ENCODE data around the gene HK2.

The HK2 gene

DNA sequence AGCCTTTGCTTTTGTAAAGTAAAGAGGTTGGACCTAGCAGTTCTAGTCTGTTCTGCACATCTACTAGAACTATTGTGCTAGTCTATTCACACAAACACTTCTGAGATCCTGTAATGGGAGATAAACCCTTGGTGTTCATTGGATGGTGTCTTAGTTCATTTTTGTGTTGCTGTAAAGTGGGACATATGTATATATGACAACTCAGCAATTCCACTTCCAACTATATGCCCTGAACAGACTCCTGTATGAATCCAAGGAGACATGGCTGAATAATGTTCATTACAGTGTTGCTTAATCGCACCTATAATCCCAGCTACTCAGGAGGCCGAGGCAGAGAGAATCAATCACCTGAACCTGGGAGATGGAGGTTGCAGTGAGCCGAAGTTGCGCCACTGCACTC is 23.3 kb downstream of the HK2 start:
- DNase-seq (ENCODE audit: low spot score) = no peak

DNA sequence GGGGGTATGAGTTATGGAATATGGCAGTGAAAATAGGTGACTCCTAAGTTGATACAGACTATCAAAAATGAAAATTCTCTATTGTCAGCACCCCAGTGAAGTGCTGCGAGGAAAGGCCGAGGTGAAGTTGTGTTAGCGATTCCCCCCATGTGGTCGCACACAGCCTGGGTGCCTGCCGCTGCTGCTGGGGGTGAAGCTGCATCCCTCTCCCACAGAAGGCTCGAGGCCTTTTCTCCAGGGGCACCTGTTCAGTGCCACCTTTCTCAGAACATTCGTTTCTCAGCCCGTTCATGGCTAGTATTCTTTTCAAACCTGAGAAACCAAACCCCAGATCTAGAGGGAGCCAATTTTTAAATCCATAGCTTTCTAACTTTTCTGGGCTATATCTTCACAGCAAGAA is 23.8 kb downstream of the HK2 start:
- DNase-seq (ENCODE audit: low spot score) = no peak

DNA sequence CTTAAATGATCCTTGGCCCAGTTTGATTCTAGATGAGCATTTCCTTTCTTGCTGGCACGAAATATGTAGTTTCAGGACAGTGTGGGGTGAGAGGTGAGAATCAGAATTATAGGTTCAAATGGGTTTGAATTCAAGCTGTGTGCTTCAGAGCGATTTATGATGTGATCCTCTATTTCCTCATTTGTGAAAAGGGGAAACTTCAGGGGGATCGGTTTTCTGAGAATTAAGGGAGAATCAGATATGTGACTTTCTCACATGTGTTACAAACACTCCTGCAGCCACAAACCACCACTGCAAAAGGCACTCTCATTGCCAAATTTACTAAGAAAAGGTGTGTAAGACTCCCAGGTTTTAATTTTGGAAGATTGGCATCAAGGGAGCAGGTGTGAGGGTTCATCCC is 24.4 kb downstream of the HK2 start:
- no peak for DNase-seq (ENCODE audit: low spot score)

DNA sequence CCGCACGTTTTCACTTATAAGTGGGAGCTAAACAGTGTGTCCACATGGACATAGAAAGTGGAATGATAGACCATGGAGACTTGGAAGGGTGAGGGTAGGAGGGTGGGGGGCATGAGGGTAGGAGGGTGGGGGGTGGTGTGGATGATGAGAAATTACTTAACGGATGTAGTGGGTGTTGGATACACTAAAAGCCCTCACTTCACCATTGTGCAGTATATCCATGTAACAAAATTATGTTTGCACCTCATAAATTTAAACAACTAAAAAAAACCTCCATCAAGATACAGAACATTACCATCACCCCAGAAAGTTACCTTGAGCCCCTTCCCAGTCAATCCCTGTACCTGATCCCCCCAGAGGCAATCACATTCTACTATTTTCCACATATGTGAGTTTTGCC is 26.2 kb downstream of the HK2 start:
- DNase-seq (ENCODE audit: low spot score) = no peak

DNA sequence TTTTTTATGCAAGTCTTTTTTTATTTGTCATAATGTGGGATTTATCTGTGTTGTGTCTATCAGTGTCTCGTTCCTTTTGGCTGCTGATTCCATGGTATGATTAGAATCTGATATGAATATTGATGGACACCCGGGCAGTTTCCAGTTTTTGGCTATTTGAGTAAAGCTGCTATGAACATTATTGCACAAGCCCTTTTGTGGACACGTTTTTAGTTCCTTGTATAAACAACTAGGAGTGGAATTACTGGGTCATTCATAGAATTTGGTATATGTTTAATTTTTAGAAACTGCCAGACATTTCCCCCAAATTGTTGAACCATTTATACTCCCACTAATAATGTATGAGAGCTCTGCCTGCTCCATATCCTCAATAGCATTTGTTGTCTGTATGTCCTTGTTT is 26.6 kb downstream of the HK2 start:
- DNase-seq (ENCODE audit: low spot score) = no peak

DNA sequence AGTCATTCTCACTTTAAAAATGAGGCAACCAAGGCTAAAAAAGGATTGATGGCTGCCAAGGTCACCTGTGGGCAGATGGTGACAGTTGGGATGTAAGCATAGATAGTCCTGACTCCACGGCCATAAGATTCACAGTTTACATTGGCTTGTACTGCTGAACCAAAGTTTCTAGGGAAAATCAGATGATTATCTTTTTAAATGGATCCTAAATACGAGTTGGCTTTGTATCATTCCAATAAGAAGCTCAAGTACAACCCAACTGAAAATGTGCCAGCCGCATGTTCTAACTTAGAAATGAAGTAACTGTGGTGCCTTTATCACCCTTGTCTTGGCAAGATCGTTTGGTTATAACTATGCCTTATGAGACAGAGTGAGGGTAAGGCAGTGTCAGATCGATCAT is 27.6 kb downstream of the HK2 start:
- DNase-seq (ENCODE audit: low spot score) = no peak

DNA sequence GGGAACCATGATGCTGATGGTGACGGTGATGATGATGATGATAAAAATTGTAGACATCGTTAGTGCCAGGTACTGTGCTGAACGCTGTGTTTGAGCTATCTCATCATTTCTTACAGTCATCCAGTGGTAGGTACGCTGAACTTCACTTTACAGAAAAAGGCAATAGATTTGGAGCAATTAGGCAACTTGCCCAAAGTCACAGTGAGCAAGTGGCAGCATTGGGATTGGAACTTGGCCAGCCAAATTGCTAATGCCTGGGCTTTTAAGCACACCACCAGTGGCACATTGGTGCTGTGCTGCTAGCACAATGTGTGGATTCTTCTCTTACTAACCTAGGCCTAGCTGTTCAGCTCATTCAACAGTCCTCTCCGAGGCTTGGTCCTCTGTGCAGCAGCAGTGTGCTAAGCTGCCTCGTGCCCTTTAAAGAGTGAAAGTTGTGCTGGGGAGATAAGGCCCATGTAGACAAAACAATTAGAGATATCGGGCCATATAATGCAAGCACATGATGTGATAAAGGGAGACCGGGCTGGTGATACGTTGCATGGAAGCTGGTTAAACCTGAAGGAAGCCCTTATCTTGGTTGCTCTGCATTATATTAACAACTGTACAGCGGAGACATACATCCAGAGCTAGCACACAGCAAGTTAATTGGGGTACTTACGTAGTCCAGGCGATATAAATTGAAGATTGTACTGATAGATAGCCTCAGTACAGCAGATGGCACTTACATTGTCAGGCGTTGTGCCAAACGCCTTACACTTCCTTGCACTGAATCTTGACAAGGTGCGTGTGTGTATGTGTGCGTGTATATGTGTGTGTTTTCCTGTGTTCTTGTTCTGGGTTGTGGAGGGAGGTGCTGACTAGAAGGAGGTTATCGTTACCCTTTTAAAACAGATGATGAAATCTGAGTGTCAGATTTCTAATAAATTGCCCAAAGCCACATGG is 28.4 kb downstream of the HK2 start:
- no peak for DNase-seq (ENCODE audit: low spot score)

DNA sequence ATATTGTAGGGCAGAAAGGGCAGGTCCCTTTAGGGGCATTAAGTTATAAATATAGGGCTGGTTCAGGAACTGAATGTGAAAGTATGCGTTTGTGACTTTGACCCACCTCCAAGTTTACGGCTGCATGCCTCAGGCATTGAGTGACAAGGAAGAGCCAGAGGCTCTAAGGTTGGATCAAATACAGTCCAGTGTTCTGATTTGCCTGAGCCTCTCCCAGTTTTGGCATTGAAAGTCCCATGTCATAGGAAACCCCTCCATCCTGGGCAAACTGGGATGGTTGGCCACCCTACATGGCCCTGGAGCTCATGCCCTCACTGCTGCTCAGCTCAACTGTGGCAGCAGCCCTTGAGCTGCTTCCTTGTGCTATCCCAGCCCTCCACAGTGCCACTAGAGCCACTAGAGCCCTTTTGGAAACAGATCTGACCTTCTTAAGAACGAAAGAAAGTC is 29.9 kb downstream of the HK2 start:
- no peak for DNase-seq (ENCODE audit: low spot score)

DNA sequence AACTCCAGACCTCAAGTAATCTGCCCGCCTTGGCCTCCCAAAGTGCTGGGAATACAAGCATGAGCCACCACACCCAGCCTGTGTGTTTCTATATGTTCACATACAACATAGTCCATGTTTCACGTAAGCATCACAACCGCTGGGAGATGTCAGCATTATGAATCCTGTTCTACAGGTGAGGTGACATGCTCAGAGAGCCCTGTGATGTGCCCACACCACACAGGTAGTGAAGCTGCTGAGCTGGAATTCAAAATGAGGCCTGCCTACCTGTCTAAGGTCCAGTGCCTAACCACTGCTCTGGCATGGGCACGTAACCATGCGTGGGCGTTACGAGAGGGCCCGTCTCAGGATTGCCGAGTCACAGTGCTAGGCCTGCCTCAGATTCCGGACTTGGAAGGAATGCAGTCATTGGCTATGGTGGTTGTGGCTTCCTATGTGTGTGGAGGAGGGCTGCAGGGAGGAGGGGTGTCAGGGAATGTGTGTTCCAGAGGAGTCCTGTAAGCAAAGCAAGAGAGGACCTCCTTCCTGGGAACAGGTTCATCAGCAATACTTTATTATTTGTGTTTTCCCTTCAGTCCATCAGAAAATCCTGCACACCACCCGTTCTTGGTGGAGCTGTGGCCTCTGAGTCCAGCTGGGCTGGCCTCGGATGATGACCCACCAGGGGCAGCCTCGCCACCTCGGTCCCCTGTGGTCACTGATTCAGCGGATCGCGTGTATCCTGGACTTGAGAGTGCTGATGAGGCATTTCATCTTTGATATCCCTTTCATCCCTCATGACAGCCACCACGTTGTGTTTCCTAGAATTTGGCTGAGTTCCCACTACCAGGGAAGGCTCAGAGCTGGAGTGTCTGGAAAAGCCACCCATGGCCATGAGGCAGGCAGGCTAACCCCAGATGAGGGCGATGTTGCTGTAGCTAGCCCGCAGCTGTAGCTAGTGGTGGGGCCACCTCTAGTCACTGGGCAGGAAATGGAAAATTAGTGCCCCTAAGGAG is 31.1 kb downstream of the HK2 start:
- no peak for DNase-seq (ENCODE audit: low spot score)

DNA sequence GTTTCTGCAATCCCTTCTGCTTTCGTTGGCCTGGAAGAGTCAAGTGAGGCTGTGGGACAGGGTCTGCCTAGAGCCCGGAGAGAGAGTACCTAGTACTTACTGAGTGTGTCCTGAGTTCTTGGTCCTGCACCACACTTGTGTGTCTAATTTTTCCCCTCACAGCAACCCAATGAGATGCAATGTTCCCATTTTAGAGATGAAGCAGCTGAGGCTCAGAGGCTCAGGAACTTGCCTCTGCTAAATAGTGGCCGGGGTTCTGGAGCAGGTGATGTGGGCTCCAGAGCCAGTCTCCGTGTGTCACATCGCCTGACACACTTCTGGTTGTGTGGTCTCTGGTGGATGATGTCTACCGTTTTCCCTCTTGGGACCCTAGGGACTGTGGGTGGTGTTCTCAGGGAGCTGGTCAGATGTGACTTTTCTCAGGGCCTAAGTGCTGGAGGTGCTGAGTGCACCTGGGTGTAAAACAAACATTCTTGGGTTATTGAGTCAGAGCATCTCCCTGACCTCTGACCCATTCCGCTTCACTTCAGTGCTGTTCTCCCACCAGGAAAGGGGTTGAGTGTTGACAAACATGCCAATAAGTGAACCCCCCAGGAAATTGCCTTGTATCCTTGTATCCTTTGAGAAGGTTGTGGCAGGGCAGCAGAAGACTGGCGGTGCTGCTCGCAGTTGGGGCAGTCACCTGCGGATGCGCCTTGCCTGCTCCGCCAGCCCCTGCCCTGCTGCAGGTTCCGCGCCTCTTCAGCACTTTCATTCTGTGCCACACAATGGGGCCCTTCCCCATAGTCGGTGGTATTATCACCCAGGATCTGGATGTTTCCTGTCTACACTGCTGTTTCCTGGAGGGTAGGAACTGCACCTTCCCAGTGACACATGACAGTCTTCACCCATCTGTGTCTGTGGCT is 32.1 kb downstream of the HK2 start:
- DNase-seq (ENCODE audit: low spot score) = no peak

DNA sequence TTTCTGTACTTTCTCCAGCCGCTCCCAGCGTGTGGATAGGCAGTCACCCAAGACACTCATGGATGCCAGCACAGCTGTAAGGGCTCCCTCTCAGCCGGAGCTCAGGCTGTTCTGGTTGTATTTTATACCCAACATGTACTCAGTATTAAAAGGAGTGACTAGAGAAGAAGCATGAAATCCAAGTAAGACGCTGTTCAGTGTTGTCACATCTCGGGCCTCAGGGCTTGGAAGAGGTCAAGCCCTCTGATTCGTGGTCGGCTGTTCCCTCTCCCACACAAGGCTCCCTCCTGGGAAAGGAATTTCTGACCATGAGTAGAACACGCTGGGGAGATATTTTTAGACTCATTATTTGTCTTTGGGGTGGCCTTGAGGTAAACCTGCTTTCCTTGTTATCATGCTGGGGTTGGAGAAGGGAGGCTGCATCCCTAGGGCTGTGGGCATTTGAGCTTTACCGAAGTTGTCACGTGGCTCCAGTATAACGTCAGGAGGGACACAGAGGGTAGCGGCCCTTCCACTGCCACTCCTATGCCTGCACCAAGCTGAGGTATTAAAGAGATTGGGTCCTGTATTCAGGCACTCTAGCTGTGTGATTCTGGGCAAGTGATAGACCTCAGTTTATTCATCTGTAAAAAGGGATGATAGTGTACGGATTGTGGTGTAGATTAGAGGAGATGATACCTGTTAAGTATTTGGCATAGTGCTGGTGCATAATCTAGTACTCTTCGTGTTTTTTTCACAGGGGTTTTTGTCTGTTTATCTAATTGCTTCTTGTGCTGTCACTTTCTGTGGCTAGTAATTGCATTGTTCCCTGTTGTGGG is 34.1 kb downstream of the HK2 start:
- no peak for DNase-seq (ENCODE audit: low spot score)

DNA sequence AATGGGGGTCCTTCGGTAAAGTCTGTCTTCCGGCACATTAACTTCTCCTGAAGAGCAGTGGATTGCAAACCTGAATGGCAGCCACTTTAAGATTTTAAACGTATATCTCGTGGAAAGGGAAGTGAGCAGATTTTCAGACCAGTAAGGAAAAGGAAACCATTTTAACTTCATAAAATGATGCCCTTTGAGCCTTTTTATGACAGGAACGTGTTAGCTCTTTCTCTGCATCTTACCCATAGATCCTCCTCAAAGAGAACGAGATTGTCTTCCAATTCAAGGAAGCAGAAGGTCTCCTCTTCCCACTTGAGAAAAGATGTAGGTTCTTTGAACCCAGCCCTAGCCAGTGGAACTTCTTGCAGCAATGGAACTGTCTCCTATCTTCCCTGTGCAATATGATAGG is 35.6 kb downstream of the HK2 start:
- DNase-seq (ENCODE audit: low spot score) = no peak

DNA sequence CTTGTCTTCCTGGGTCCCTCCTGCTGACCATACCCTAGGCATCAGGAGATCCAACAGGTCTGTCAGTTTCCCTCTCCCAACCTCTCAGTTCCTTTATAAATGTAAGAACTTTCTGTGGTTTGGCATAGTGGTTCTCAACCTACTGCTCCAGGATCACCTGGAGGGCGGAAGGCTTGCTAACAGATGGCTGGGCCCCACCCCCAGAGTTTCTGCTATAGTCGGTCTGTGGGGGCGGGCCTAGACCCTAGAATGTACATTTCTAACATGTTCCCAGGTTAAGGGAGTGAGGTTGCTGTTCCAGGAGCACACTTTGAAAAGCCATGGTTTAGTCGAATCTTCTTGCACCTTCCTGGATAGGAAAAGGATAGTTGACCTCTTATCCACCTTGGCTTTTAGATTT is 37.0 kb downstream of the HK2 start:
- DNase-seq (ENCODE audit: low spot score) = no peak

DNA sequence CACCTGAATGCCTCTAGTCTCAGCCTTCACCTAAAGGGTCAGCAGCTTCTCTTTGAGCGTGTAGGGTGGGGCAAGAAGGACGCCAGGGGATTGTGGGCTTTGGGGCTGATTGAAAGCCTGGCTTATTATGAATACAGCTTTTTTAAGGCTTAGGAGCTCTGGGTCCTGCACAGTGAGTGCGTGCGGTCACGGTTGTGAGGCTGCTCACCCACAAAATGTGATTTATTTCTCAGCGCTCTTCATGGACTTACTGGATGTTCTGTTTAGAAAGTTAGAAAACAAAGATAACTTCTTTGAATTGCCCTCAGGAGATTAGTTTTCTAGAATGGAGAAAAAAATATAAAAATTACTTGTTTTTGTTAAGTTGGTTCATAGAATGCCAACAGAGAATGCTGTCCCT is 37.5 kb downstream of the HK2 start:
- no peak for DNase-seq (ENCODE audit: low spot score)

DNA sequence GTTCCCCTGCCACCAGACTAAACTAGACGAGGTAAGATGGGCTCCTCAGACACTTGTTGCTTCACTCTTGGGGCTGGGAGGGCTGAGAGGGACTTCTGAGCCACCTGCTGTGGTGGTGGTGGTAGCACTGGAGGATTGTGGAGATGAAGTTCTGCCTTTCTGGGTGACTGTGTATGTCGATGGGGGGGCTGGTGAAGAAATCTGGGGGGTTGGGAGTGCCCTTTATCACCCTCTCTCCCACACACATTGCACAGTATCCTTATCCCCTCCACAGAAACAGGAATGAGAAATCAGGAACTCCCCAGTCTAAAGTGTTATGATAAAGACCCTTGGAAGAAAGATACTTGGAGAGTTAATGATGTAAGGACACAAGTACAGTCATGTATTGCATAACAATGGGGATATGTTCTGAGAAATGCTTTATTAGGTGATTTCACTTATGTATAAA is 38.5 kb downstream of the HK2 start:
- DNase-seq (ENCODE audit: low spot score) = no peak

DNA sequence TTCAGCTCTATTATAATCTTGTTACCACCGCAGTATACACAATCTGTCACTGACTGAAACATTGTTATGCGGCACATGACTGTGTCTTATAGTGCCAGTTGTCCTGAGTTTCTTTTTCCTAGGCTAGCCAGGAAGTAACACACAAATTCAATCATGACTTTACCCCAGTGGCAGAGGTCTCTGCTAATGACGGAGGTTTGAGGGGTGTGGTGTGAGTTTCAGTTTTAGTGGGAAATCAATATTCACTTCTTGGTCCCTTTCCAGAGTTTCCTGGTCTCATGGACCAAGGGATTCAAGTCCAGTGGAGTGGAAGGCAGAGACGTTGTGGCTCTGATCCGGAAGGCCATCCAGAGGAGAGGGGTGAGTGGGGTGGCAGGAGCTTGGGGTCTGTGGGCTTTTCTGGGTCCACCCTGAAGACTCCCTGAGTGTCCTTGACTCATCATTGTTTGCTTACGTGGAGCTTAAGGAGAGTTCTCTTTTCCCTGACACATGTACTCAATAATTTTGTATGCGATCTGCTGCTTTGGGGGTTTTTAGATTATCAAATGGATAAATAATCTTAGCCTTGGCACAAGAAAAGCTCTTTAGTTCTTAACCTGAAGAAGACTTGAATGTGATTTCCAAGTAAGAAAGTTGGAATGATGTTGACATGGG is 39.2 kb downstream of the HK2 start:
- DNase-seq (ENCODE audit: low spot score) = no peak

DNA sequence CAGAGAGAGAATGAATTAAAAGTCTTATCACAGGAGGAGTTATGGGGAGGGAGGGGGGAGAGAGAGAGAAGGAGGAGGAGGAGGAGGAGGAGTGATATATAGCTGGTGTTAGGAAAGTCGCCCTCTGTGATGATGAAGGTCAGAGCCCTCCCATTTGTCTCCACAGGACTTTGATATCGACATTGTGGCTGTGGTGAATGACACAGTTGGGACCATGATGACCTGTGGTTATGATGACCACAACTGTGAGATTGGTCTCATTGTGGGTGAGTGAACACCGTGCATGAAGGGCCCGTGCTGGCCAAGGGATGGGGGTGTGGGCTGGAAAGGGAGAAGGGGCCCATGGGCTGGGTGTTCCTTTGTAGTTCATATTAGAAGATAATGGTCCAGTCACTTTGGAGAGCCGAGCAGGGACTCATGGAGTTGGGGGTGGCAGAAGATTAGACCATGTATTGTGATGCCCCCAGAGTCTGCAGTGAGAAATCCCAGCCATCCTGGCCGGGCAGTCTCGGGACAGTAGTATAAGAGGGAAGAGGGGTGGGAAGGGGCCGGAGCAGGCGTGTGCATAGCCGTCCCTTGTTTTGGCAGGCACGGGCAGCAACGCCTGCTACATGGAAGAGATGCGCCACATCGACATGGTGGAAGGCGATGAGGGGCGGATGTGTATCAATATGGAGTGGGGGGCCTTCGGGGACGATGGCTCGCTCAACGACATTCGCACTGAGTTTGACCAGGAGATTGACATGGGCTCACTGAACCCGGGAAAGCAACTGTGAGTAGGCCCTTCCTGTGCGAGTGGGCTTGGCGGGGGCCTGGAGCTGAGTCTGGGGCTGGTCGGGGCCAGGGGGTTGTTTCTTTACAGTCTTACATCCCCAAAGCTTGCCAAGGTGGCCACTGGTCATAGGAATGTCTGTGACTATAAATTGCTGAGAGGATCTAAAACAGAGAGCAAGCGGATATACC is 40.0 kb downstream of the HK2 start:
- DNase-seq (ENCODE audit: low spot score) = no peak

DNA sequence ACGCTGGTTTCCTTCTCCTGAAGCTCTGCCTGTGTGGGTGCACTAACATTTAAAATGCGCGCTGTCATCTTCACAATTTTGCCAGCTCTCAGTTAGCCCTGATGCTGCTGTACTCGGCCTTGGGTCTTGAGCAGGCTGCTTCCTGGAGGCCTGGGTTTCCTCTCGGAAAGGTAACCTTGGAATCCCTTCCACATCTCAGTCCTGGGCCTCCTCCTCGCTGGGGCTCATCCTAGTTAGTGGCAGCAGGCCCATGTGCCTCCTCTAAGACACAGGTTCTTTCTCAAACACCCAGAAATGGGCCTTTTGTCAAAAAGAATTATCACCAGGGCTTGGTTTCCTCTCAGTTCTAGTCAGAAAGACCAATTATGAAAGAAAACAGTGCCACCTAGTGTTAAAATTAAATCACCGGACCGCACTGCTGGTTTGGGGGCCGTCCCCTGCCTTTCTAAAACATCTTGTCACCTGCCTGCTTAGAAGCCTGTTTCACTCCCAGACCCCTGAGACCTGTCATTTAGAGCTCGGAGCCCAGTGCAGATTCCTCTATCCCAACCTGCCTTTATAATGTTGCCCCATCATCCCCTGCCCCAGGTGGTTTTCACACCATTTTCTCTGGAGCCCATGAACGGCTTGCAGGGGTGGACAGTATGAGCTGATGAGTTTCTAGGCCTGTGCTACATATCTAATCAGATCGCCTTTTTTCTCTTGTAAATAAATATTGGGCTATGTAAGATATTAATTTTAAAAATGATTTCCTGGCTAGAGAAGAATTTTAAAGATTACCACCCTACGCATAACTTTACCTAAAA is 42.4 kb downstream of the HK2 start:
- DNase-seq (ENCODE audit: low spot score) = peak; percentile 50

Data from RKO (cell line).